HG02678 (cell line): ENCODE results near the gene MICOS13.
"Not testable (repeated sequence)": the region's sequence is repeated elsewhere in the genome, so short reads cannot be mapped to it uniquely, and the experiment has no call there.

Experiments used
- ATAC-seq: cut with Tn5 transposase; IDR thresholded peaks from one replicate; pipeline ENCODE4 v1.9.1; 2021; ENCODE audit warnings: mild to moderate bottlenecking, moderate library complexity; ENCODE audit not compliant: unreplicated experiment

The MICOS13 gene

DNA sequence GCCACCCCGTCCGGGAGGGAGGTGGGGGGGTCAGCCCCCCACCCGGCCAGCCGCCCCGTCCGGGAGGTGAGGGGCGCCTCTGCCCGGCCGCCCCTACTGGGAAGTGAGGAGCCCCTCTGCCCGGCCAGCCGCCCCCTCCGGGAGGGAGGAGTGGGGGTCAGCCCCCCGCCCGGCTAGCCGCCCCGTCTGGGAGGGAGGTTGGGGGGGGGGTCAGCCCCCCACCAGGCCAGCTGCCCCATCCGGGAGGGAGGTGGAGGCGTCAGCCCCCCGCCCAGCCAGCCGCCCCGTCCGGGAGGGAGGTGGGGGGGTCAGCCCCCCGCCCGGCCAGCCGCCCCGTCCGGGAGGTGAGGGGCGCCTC lies 21.7 kb upstream of the MICOS13 start:
- ATAC-seq, result not testable (repeated sequence)

DNA sequence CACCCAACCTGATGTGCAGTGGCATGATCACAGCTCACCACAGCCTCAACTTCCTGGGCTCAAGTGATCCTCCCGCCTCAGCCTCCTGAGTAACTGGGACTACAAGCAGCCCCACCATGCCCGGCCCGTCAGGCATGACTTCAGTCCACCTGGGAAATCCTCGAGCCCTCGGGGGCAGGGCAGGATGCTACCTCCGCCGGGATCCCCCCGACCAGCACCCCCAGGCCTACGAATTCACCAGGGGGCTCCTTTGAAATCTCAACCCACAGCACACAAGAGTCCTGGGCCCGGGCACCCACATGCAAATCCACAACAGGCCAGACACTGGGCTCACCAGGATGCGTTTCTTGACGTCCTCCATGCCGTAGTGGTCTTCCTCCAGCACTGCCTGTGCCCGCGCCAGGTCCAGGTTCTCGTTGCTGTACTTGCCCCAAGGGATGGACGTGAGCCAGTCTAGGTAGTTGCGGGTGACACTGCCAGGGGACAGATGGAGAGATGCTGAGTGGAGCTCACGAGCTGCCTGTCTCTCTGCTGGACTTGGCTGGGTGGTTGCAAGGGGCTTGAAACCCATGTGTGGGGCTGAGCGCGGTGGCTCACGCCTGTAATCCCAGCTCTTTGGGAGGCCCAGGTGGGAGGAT lies 20.3 kb upstream of the MICOS13 start:
- ATAC-seq, result no peak

DNA sequence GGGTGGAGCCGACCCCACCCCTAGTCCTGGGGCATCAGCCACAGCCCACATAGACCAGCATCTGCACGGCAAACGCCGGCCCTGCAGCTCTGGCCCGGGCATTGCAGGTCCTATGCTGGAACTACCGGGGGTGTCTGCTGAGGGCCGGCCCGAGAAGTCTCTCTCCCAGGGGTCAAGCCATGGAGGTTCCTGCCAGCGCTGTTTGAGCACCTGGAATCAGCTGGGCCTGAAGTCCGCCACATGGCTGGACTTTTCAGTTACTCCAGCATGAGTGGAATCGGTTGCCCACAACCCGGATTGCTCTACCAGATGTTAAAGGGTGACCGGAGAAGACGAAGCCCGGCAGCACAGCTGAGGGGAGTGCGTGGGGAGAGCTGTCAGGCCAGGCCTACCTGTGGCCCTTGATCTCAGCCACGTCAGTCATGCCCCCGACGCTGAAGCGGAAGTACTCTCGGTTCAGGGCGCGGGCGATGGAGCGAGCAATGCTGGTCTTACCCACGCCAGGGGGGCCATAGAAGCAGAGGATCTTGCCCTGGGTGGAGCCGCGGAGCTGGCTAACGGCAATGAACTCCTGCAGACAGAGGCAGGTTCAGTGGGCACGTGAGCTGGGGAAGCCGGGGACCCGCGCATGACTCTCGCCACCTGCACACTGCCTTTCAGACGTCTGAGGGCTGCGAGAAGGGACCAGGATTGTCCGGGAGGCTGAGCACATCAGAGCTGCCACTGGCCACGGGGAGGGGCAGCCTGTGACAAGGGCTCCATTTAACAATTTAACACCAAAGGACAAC lies 18.5 kb upstream of the MICOS13 start:
- no peak for ATAC-seq

DNA sequence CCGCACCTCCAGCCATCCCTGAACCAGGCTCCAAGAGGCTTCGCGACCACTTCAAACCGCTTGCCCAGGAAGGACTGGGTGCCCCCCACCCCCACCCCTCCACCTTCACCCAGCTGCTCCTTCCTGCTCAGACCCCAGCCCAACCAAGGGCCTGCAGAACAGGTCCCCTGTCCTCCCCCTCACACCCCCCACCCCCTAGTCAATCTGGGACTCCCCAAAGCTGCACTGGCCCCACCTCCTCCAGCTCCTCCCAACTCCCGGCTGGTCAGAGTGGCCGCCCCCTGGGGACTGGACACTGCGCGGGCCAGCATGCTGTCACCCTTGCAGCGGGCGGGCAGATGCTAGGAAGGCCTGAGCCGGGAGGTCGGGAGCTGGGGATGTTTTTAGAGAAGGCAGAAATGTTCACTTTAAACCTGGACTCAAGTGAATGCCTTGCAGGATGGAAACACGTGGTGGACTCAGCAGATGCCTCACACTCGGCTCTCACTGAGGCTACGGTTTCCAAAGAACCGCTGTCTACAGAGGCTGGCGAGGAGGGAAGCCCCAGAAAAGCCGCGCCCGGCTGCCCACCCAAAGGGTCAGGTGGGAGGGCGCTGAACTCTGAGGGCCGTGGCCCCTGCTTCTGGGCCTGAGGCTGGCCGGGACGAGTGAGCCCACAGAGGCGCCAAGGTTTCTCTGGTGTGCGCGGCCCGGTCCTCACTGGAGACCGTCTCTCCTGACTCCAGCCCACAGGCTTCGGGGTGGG lies 17.7 kb upstream of the MICOS13 start:
- no peak for ATAC-seq

DNA sequence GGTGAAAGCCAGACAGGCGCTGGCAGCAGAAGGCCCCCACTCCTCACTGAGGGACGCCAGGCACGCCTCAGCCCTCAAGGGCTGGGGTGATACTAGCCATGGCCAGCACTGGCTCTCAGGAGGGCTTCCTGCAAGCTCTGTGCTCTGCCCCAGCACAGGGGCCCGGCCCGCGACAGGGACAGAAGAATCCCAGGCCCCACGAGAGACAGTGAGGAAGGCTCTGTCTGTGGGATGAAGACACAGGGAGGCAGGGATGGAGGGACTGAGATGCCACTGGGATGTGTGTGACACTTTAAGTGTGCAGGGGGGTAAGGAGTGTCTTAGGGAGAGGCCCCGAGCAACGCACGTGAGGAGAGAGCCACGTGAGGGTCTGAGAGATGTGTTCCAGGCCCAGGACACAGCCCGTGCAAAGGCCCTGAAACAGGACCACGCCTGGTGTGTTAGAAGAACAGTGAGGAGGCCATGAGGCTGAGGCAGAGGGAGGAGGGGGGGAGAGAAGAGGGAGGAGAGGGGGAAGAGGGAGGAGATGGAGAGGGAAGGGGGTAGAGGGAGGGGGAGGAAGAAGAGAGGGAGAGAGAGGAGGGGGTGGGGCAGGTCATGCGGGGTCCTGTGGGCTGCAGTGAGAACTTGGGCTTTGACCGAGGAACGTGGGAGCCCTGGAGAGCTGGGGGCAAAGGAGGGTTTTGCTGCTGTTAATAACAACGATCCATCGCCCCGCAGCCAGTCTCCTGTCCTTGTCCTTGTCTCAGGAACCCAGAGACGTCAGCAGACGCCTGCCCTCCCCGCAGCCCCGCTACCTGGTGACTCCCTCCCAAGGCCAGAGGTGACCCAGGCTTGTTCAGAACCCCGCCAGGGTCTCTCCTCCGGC lies 16.9 kb upstream of the MICOS13 start:
- no peak for ATAC-seq

- ATAC-seq, result no peak
These were observed 16.1 kb upstream of the MICOS13 start for GRCh38 chr19:5696196-5697021.

GRCh38 chr19:5695649-5696195 lies 15.4 kb upstream of the MICOS13 start:
- no peak for ATAC-seq

DNA sequence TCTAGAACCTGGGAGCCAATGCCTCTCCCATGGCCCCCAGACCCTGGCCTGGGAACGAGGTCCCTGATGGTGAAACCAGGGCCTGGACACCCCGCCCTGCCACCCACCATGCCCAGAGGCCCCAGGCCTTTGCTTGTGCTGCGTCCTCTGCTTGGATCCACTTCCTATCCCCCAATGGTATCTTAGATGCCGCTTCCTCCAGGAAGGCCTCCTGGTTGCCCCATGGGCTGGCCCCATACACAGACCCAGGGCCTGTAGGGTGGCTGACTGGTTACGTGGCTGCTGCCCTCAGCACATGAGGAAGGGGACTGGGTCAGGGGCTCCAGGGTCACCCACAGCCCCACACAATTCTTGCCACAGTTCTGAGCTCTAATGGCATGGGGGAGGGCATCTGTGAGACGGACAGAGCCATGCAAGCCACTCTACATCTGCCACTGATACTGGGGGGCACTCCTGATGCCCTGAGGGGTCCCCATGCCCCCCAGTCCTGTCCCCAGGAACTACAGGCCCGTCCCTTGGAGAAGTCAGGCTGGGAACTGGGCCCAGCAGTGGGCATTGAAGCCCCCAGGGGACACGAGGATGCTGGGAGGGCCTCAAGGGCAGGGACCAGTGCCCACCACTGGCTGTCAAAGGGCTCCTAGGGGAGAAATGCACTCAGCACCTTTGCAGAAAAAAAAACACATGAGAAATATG lies 14.8 kb upstream of the MICOS13 start:
- no peak for ATAC-seq

DNA sequence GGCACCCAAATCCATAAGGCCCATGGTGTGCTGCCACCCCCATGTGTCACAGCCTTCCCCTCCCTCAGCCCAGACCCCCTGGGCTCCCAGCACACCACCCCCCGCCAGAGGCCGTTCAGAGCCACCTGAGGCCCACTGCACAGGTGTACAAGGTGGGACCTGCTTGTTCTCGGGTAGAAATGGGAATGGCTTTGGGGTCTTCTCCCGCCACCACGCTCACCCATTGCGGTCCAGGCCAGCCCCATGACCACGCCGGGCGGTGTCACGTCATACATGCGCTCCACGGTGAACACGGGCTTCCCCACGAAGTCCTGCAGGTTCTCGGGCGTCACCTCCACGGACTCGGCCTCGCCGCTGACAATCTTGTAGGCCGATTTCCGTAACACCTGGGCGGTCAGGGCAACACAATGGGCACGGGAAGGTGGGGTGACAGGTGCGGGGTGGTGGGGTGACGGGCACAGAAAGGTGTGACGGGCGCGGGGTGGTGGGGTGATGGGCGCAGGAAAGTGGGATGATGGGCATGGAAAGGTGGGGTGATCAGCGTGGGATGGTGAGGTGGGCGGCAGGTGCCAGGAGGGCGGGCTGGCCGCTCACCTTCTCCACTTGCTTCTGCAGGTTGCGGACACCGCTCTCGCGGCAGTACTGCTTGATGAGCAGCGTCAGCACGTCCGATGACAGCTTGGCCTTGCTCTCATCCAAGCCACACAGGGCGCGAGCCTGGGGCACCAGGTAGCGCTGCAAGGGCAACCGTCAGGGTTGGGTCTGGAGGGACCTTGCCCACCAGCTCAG lies 14.0 kb upstream of the MICOS13 start:
- ATAC-seq, result no peak

- ATAC-seq, result no peak
These were observed 13.2 kb upstream of the MICOS13 start for GRCh38 chr19:5693195-5694166.

- ATAC-seq, result no peak
These were observed 12.4 kb upstream of the MICOS13 start for GRCh38 chr19:5692723-5693194.

- no peak for ATAC-seq
These were observed 11.8 kb upstream of the MICOS13 start for GRCh38 chr19:5691822-5692722.

- ATAC-seq, result no peak
These were observed 10.9 kb upstream of the MICOS13 start for GRCh38 chr19:5690955-5691821.

GRCh38 chr19:5690125-5690954 lies 10.0 kb upstream of the MICOS13 start, which contains the start of gene RPL36:
Gene RPL36 (plus strand): TSS chr19:5690295. CDS start chr19:5690508, 213 bp downstream.
- peak; percentile 51 for ATAC-seq
